Left renal pelvis (tissue), 4 donors: ENCODE data around the gene TNPO3. TPM values are rescaled to one million over a fixed set of nuclear protein-coding genes. Genes with fewer than 3 reads are reported as not detected.

Experiments used
- DNase-seq, 4 donors: peaks; one replicate each; pipeline ENCODE4 v3.0.0-alpha.2; 2013; ENCODE audit warnings: low read depth in 4 of 4, low spot score in 3 of 4
- polyA plus RNA-seq, 4 donors: library from polyadenylated mRNA; unstranded; fragments of 120-200 nt; gene quantifications; one replicate each; pipeline ENCODE4 v1.2.1, GENCODE V29; 2013; ENCODE audit not compliant: insufficient read length in 4 of 4

TNPO3 gene
- polyA plus RNA-seq, 4 donors: 28.3 to 51.7 (median 42.8) TPM

DNA sequence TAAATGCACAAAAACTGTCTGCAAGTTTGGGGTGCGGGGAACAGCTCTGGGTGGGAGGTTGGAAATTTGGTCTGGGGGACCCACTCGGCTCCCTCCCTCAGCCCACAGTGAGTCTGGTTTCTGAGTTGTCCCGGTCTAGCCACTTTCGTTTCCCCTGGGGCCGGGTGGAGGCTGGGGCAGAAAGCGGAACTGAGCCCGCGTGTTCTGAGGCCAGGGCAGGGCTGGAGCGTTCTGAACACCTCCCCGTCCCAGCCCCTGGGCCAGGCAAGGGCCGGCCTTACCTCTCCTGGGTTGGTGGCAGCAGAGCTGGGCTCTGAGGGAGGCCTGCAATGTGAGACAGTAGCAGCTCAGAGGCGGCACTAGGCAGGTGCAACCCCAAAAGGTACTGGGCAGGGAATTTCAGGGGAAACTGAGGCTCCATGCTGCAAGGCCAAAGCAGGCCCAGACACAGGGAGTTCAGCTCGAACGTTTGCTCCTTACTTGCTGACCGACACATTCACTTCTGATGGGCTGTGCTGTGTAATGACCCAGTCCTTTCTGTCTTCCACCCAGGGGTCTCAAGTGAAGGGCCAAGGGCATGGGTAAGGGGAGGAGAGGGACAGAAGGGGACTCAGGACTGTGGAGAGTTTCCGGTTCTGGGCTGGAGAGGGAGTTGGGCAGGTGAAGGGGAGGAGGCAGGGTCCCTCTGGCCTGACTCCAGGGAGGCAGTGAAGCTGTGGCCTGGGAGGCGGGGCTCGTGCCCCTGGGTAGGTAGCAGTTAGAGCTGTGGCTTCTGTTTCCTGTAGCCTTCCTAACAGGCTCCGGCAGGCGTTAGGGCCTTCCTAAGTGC lies 114.2 kb downstream of the TNPO3 start:
- DNase-seq: no peak

DNA sequence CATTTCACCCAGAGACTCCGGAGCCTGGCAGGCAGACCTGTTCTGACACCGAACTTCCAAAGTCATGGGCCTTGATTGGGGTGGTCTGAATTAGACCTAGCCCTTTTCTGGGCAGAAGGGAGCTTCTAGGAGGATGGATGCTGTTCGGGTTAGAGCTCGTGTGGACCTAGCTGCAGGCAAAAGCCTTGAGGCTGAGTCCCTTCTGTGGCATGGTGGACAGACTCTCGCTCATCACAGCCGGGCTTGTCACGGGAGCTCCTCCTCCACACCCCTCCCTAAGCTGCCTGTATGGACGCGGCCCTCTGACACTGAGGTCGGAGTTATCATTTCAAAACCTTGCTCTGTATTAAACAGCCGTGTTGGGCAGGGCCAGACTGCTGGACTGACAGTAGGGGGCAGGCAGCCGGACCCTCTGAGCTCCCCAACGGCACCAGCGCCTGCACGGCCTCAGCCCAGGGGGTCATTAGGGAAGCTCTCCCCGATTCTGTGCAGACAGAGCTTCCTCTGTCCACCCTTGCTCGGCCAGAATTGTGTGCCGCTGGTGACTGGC lies 115.0 kb downstream of the TNPO3 start:
- DNase-seq: no peak

DNA sequence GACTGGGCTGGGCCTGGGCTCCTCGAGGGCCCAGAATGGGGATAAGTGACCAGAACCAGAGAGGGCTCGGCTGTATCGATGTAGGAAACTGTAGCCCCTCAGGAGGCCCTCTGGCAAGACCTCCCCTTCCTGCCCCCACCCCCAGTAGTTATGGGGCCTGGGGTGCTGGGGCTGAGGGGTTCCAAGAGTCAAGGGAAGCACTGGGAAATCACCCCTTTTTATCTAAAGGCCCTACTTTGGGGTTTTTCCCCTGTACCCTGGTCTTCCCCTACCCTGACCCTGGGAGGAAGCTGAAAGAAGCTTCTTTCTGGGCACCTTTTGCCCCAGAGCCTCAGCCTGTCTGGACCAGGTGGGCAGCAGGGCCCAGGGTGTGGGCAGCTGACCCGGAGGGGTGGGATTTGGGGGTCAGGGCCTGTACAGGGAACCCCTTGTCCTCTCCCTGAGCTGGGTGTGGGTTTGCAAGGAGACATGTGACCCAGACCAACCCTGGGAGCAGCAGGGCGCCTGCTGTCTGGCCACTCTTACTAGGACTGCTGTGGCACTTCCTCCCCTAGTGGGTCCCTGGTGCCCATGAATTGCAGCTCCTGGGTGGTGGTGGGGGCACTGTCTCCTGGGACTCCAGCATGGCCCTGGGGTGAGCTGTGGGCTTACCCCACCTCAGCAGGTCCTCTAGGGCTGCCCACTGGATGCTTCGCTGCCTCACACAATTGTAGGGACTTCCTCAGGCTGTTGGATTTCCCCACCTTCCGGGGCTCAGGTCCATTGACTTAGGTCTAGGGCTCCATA lies 115.6 kb downstream of the TNPO3 start:
- DNase-seq: no peak

DNA sequence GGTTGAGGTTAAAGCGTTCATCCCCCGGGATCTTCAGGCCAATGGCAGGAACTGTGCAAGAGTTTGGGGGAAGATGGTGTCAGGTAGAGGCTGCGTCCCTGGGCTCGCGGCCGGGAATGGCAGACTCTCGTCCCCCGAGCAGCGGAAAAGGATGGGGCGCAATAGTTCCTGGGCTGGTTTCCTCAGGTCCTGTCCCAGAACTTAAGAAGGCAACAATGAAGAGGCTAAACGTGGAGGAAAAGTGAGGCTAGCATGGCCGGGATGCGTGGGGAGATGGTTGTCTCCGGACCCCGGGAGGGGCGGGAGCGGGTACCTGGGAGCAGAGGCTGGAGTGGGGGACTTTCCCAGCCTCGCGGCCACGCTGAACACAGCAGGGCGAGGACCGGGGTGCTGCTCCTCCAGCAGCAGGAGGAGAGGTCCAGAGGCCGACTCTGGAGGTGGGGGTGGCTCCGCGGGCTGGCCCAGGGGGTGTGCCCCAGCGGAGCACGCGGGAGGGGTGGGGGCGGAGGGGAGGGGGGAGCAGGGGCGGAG lies 116.3 kb downstream of the TNPO3 start:
- DNase-seq: no peak

DNA sequence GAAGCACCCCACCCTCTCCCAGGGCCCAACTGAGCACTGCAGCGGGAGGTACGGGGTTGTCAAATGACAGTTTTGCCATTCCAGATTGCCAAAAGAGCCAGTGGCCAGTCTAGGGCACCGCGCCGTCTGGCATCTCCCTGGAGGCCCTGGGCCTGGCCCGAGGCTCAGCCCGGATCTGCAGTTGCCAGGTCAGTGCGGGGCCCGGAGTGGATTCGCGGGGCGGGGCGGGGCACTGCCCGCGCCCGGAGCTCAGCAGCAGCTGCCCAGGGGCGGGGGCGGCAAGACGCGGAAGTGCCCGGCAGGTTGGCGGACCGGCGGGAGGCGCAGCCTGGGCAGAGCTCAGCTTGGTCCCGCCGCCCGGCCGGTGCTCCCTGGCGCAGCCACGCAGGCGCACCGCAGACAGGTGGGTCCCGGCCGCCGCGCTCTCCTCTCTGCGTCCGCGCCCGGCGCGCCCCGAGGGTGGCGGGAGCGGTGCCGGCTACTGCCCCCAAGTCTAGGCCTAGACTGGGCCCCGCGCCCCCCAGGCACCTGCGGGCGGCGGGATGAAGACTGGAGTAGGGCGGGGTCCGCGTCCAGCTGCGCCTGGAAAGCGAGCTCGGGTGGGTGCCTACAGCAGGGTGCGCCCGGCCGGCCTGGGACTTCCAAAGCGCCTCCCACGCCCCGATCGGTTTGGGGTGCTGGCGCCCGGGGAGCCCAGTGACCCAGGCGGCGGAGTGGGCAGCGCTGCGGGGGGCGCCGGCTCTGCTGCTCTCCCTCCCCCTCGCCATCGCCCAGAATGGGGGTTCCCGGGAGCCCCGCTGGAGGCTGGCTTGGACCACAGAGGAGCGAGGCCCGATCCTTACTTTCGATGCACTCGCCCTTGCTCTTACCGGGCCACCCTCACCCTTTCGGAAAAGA lies 117.0 kb downstream of the TNPO3 start, which contains the start of gene IRF5:
Gene IRF5, plus strand, starts transcription at position 281 of the 897 bp plus-strand sequence. CDS start 4,155 bp downstream, outside the sequence.
- DNase-seq: no peak

DNA sequence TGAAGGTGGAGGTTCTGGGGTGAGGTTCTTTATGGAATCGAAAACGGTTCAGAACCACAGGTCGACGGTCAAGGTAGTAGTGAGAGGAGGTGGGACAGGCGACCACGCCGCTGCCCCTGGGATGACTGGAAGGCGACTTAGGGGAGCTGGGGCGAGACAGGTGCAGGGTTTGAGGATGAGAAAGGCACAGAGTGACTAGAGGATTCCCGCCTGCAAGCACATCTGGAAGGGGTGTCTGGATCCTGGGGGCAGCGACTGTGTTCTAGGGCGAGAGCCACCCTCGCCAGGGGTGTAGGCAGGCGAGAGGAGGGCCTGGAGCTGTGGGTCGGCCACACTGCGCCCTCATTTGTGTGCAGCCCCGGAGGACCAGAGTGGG lies 117.7 kb downstream of the TNPO3 start:
- no peak for DNase-seq

- DNase-seq: no peak
Measured at GRCh38 chr7:128936798-128937197, 118.1 kb downstream of the TNPO3 start.

- no peak for DNase-seq
Measured at GRCh38 chr7:128935342-128935730, 119.6 kb downstream of the TNPO3 start.

GRCh38 chr7:128934361-128935341 lies 120.3 kb downstream of the TNPO3 start:
- DNase-seq: no peak

- DNase-seq: no peak
Measured at GRCh38 chr7:128933180-128933891, 121.6 kb downstream of the TNPO3 start.

DNA sequence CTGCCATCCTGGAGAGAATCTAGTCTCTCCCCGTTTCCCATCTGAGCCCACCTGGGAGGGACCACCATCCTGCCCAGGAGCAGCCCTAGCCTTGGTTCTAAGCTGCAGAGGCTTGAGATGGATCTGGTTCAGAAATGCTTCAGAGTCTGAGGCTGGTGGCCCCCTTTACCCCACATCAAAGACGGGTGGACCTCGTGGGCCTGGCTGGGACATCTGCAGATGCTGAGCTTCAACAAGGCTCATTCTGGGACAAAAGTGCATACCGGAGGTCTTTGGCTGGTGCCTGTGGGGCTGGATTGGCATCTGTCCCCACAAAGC lies 122.1 kb downstream of the TNPO3 start:
- DNase-seq: no peak

DNA sequence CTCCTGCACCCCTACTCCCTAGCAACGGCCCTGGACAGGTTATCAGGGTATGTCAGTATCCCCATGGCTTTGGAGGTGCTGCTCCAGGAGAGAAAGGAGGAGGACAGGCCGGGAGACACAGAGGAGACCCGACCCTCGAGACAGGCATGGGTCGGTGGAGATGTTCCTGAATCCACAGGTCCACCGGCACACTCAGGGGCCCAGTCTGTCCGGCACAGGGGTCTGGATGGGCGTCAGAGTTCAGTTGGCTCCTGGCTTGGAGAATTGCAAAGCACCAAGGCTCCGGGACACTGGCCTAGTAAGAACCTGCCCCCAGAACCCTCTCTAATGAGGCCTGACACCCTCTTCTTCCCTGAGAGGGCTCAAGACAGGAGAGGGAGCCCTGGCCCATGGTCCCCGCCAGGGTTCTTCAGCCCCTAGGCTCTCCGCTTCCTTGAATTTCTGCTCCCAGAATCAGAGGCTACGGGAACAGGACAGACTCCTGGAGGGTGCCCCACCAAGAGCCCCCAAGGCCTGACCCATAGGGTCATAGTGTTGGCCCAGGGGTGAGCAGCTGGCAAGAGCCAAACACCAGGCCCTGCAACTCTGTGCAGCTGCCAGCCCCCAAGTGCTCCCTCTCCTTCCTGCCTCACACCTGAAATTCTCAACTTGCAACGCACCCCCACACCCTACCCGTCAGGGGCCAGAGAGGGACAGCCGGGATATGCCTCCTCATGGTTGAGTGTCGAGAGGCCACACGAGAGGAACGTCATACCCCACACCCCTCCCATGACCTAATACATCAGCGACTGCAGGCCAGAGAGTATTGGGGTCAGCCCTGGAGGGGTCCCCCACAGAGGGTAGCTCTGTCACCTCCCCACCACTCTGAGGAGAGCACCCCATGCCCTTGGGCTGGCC lies 122.7 kb downstream of the TNPO3 start:
- no peak for DNase-seq

GRCh38 chr7:128931190-128931798 lies 123.6 kb downstream of the TNPO3 start:
- DNase-seq: no peak

GRCh38 chr7:128928882-128929788 lies 125.8 kb downstream of the TNPO3 start:
- no peak for DNase-seq

DNA sequence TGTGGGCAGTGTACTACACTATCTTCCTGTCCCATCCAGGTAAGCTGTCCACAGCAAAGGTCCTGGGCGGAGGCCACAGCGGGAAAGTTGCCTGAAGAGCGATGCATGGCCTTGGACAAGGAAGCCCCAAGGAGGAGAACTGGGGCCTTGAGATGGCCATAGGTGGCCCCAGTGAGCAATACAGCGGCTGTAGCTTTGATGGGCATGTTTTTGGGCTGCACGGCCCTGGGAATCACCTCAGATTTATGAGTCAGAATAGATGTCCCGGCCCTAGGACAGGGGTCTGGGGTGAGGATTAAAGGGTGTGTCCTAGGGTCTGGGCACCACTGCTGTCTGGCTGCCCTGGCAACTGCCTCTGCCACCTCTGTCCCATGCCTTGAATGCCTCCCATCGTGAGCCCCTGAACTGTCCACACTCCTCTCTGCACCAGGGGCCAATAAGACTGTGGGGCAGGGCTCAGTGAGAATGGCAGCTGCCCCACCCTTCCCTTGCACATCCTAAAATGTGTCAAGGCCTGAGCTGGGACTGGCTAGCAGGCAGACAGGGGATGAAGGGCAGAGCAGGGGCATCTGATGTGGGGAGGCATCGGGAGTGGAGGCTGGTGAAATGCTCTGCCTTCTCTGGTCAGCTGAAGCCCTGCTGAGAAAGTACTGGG lies 126.6 kb downstream of the TNPO3 start:
- no peak for DNase-seq
